Frontal cortex (tissue), 4 donors: Measurements from ENCODE around the gene CASK. TPM values are rescaled to one million over a fixed set of nuclear protein-coding genes. Genes with fewer than 3 reads are reported as not detected.

ENCODE experiments used
- DNase-seq, 2 donors: peaks; one replicate each; pipeline ENCODE4 v3.0.0; 2012; ENCODE audit warnings: low spot score in 2 of 2
- FAIRE-seq: peaks from 2 replicates; lab custom pipeline; 2012; peaks lifted over from hg19 to GRCh38; lab: Jason Lieb, UNC
- total RNA-seq: library from RNA; depleted of rRNA; stranded (reverse); fragments of >200 nt; gene quantifications from one replicate; pipeline ENCODE4 v1.2.3, GENCODE V29; 2014
- donor health status: control.
- donor health status: control.
- donor health status: control.

Gene CASK
- 72.6 TPM for total RNA-seq

DNA sequence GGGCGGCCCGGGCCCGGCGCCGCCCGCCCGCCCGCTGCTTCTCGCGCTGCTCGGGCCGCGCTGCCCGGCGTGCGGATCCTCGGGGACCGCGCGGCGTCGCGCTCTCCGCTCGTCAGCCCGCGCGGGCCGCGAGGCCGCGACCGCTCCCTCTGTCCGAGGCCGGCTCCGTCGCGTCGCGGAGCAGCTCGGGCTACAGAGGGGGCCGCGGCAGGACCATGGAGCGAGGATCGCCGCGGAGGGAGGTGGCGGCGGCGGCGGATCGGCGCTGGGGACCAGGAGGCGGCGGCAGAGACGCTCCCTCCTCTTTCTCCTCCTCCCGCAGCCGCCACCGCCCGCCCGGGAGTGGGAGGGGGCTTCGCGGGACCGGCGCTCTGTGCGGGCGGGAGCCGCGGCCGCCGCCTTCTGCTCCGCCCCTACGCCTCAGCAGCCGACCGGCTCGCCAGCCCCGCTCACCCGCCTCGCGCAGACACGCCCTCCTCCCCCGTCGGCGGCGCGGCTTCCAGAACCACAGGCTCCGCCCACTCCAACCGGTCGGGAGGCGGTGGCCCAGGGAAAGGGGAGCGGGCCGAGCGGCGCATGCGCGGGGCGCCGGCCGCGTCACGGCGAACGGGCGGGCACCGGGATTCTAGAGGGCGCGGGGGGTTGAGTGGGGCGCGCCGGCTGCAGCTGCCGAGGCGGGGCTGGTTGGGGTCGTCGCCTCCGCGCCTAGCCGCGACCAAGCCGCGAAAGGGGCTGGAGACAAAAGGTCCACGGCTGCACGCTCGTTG is at the start of gene CASK:
TSS of gene CASK (minus strand) at position 344 of the 767 bp plus-strand sequence. CDS start 566 bp downstream, outside the sequence.
- peak; percentile 83 to 85 for DNase-seq
- FAIRE-seq: no peak

GRCh38 chrX:41971346-41971745 is 48.0 kb upstream of the CASK start:
- FAIRE-seq (no peak), DNase-seq (no peak)

DNA sequence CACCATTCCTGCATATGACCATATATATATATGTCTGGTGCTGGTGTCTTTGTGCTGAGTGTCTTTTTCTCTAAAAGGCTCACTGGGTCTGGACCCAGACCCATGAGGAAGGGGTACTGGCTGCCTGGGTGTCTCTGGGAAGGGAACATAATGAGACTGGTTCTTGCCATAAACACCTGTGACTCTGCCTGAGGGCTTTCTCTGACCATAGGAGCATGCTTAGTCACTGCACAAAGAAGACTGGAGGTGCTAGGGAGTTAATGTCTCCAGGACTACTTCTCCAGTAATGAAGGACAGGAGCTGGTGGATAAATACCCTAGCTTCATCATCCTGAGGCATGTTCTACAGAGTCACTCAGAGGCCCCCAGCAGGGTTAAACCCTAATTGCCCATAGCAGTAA is 47.1 kb upstream of the CASK start:
- DNase-seq: no peak
- FAIRE-seq: no peak

DNA sequence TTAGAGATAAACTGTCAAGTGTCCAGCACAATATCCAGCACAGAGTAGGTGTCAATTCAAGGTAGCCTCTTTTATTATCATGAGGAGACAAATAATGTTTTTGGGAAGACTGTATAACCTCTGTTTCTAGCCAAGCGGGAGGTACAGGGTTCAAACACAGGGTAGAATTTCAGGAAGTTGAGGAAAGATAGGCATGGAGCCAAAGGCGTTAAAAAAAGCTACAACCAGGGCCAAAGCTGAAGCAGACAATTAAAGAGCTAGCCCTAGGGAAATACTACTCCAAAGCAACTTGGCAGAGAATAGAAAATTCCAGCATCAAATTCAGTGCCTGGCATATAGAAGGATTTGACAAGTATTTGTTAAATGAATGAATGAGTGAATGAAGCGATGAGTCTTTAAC is 40.0 kb upstream of the CASK start:
- DNase-seq (no peak), FAIRE-seq (no peak)

DNA sequence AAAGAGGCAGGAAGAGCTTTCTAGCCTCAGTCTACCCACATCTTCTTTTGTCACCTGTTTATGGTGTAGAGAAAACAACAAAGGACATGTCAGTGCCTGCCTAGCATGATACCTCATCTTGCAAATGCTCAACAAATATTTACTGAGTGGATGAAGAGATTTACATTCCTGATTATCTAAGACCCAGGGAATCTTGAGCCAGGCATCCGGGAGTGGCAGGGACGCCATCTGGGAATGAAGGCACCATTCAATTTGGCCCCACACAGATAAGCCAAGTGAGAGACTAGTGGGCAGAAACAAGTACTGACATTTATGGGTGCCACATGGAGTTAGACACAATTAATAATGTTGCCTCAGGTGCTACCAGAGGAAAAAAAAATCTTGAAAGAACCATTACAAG is 36.8 kb upstream of the CASK start:
- DNase-seq: no peak
- FAIRE-seq: no peak

- DNase-seq (no peak), FAIRE-seq (no peak)
Observed at GRCh38 chrX:41958861-41959260, 35.5 kb upstream of the CASK start.

DNA sequence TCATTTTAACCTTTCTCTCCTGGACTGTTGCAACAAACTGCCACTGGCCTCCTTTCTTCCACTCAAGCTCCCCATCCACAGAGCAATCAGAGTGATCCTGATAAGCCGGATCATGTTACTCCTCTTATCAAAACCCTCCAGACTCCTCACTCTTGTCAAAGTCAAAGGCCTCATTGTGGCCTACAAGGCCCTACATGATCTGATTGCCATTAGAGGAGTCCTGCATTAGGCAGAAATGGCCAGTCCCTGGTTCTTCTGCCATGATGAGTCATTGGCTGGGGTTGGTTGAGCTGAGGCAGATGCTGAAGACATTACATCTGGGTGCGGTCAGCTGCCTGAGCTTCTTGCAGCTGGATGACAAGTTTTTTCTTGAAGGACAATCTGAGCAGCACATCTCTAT is 32.7 kb upstream of the CASK start:
- FAIRE-seq: no peak

DNA sequence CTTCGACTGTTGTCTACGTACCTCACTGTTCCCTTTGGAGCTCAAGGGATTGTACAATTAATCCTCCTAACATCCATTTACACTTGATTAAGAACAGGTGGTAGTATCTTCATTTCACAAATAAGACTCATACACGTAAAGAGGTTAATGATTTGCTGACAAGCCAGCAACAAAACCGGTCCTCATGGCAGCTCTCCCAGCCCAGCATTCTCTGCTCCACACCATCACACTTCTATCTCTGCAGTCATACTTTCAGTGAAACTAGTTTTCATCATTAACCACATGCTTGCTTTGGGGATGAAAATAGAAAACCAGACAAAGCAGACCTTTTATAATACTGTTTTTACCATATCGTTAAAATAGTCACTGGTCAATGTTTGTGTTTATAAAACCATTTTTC is 28.7 kb upstream of the CASK start:
- no peak for FAIRE-seq
- DNase-seq: no peak

More for the DNA sequence above, 32.7 kb upstream of the CASK start:
- no peak for DNase-seq

DNA sequence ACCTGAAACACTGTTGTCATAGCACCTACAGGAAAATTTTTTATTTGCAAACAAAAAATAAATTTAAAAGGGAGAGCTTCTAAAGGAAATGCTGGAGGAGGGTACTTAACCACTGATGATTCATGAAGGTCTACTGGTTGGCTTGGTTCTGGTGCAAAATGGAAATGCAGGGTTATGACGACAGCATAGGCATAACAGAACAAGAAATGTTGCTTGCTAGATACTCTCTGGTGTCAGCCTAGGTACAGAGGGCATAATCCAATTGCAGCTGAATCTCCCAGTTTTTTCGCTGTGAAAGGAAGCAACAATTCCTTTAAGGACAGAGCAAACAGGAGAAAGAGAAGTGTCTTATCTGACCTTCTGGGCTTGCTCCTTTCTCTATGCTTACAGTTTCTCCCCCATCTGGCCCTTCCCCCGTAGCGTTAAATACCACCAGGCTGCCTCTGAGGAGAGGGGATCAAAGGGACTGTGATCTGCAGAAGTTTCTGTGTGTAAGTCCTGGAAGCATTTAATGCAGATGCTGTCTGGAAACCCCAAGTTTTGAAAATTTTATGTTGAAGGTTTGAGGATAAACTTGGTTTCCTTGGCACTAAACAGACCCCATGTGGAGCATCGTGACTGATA is 23.7 kb upstream of the CASK start:
- no peak for FAIRE-seq
- no peak for DNase-seq

DNA sequence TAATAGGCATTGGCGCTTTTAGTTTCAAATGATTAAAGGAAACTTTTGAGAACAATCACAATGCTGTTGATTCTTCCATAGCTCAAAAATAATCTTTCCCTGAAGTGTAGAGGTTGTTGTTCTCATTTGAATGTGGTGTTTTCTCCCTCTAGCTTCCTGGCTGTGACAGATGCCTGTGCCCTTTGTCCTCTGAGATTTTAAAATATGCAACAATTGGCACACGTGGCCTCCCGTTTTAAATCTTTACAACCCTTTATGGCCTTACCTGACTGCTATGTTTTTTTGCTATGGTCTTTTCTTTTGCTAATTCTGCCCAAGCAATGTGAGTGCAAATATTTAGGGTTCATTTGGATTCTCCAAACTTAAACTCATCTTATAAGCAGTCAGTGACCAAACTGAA is 22.9 kb upstream of the CASK start:
- FAIRE-seq (no peak), DNase-seq (no peak)

DNA sequence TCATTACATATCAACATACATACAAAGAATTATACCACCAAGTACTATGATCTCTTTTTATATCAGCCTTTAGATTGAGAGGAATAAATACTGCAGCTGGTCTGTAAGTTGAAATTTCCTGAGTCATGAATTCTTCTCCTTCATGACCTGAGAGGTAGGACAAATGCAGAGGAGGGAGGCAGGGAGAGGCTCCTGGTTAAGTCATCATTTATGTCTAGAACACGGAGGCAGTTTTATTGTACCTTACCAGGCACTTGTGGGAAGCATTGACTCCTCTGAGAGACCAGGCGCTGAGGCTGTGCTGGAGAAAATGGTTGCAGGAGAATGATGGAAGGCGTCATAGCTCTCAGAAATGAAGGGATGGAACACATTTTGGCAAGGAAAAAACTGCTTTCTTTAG is 12.5 kb upstream of the CASK start:
- DNase-seq (no peak), FAIRE-seq (no peak)

- no peak for FAIRE-seq
- no peak for DNase-seq
Observed at GRCh38 chrX:41933546-41933945, 10.2 kb upstream of the CASK start.

DNA sequence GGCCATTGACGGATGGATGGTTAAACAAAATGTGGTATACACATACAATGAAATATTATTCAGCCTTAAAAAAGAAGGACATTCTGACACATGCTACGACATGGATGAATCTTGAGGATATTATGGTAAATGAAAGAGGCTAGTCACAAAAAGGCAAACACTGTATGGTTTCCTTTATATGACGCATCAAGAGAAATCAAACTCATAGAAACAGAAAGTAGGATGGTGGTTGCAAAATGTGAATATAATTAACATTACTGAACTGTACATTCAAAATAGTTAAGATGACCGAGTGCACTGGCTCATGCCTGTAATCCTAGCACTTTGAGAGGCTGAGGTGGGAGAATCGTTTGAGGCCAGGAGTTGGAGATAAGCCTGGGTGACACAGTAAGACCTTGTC is 9.5 kb upstream of the CASK start:
- FAIRE-seq (no peak), DNase-seq (no peak)

DNA sequence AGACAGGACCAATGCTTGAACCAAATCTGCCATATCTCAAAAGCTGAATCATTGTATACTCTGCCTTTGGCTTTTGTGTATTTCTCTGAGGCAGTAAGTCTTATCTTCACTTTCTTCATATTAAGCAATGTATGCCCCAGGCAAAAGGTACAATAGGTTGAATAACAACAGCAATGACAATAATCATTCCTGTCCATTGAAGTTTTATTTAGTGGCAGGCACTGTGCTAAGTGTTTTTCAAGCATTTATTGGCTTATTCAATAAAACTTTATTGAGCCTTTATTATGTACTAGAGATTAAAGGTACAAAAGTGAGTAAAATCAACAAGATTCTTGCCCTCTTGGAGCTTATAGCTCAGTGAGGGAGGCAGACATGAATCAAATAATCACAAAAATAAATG is 8.2 kb upstream of the CASK start:
- no peak for FAIRE-seq
- DNase-seq: no peak

DNA sequence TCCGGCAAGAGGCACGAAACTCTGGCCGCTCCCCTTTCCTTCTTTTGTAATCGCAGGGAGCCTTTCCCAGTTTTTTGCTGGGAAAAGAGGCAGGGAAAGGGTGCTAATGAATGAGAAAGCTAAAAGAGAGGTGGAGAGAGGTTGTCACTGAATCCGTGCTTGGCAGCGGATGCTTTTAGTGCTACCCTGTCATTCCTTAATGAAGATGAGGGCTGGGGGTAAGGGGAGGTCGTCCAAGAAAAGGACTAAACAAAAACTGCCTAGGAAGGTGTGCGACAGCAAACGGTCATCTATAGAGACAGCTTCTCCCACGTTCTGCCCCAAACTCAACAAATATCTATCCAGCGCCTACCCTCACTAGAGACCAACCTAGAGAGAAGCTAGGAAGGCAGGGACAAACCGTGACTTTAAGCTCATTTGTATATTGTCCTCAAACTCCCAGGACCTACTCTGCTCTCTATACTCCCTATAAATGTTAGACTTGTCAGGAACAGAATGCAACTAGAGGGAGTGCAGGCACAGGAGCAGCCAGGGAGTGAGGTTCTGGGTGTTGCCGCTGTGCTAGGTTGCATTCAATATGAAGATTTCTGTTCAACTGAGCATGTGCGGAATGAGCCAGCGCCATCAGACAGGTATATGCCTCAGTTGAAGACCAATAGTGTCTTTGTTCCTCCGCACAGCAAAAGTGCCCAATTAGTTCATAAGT is 777 bp upstream of the CASK start:
- DNase-seq: peak in 1 of 2 donors; percentile 2
- no peak for FAIRE-seq

DNA sequence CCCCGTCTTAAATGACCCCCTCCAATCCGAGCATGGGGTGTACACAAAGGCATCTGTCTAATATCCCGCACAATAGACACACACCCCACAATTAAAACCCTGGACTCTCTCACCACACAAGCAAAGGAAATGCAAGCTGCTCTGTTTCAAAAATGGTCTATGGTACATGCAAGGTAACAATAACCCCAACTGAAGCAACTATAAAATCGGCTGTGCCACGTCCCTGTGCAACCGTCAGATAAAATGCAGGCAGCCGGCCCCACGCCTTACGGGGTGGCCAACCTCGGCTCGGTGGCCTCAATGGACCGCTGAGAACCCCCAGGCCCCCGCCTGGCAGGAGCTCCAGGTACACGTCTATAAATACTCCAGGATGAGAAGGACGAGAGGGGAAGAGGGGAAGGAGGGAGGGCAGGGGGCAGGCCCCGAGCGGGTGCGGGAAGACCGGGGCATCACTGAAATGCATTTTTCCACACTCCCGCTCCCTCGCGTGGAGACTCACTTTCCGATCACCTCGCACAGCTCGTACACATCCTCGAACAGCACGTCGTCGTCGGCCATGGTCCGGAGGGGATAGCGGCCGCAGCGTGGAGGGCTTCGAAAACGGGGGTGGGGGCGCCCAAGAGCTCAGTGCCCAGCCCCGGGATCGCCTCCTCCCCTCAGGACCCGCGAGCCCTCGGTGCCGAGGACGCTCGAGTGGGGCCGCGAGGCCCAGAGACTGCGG is 763 bp downstream of the CASK start:
- peak; percentile 10 to 43 for DNase-seq

GRCh38 chrX:41921492-41922430 is 1.6 kb downstream of the CASK start:
- no peak for DNase-seq

More for the DNA sequence above, 763 bp downstream of the CASK start:
- no peak for FAIRE-seq

GRCh38 chrX:41919870-41920269 is 3.5 kb downstream of the CASK start:
- FAIRE-seq: no peak
- no peak for DNase-seq

More at GRCh38 chrX:41921492-41922430, 1.6 kb downstream of the CASK start:
- FAIRE-seq: no peak

DNA sequence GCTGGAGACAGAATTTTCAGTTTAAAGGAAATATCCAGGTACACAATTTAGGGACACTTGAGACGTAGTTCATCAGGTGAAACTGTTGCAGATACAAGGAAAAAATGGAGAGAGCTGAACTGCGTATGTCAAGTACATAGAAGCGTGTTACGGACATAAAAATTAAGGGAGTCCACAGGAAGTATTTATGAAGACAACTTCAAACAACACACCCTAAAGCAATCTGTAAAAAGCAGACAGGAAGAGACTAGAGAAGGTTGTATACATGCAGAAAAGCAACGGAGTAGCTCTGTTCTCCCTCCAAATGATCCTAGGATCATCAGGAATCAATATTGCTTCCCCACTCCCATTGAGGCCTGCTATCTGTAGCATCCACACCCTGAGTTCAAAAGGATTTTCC is 5.8 kb downstream of the CASK start:
- FAIRE-seq: no peak

More for the DNA sequence above, 5.8 kb downstream of the CASK start:
- no peak for DNase-seq
